Head of caudate nucleus (tissue), 42 donors: Measurements from ENCODE around the gene MAN1A2.
"Not testable (repeated sequence)": the region's sequence is repeated elsewhere in the genome, so short reads cannot be mapped to it uniquely, and the experiment has no call there.

ENCODE experiments used
- DNase-seq, 42 donors: peaks; one replicate each; pipeline versions ENCODE4 v3.0.0 to v3.0.0-alpha.2; 2020 to 2021; ENCODE audit warnings: mixed read lengths in 7 of 42
- intact Hi-C: fragments of 100-400 bp; cut with DNase I; formaldehyde crosslinking; loops from one replicate; pipeline ENCODE4 v1.15.0; 2022

The MAN1A2 gene

GRCh38 chr1:117458410-117458809, 91.2 kb downstream of the MAN1A2 start:
- DNase-seq = not testable (repeated sequence)

GRCh38 chr1:117466761-117467160, 99.5 kb downstream of the MAN1A2 start:
- intact Hi-C loops = no loop called here

More at GRCh38 chr1:117458410-117458809, 91.2 kb downstream of the MAN1A2 start:
- intact Hi-C loops = not testable (repeated sequence)

GRCh38 chr1:117467336-117467735, 100.1 kb downstream of the MAN1A2 start:
- no peak for DNase-seq
- intact Hi-C loops = no loop called here

More at GRCh38 chr1:117466761-117467160, 99.5 kb downstream of the MAN1A2 start:
- DNase-seq = no peak

GRCh38 chr1:117473063-117473462, 105.8 kb downstream of the MAN1A2 start:
- intact Hi-C loops = no loop called here
- DNase-seq = no peak

GRCh38 chr1:117475495-117475894, 108.2 kb downstream of the MAN1A2 start:
- not testable (repeated sequence) for DNase-seq

GRCh38 chr1:117479086-117479485, 111.8 kb downstream of the MAN1A2 start:
- intact Hi-C loops = no loop called here
- no peak for DNase-seq

More at GRCh38 chr1:117475495-117475894, 108.2 kb downstream of the MAN1A2 start:
- intact Hi-C loops = not testable (repeated sequence)

- DNase-seq = no peak
- intact Hi-C loops = no loop called here
These were observed 114.2 kb downstream of the MAN1A2 start for GRCh38 chr1:117481410-117481809.

GRCh38 chr1:117493906-117494305, 126.7 kb downstream of the MAN1A2 start:
- DNase-seq = no peak
- intact Hi-C loops = no loop called here

GRCh38 chr1:117495068-117495467, 127.8 kb downstream of the MAN1A2 start:
- DNase-seq = no peak
- intact Hi-C loops = no loop called here

GRCh38 chr1:117499071-117499470, 131.8 kb downstream of the MAN1A2 start:
- no peak for DNase-seq

GRCh38 chr1:117500584-117500983, 133.3 kb downstream of the MAN1A2 start:
- peak in 5 of 42 donors; percentile 3 to 38 (median 19) for DNase-seq
- intact Hi-C loops = no loop called here

More at GRCh38 chr1:117499071-117499470, 131.8 kb downstream of the MAN1A2 start:
- intact Hi-C loops = no loop called here

- intact Hi-C loops = no loop called here
- DNase-seq = no peak
These were observed 134.0 kb downstream of the MAN1A2 start for GRCh38 chr1:117501281-117501680.

- no peak for DNase-seq
- intact Hi-C loops = loop anchor here (10.0 kb wide), 1 partner anchor 384 kb away; no protein-coding TSS in a partner anchor
These were observed 144.0 kb downstream of the MAN1A2 start for GRCh38 chr1:117511273-117511672.

GRCh38 chr1:117512728-117513321, 145.6 kb downstream of the MAN1A2 start:
- intact Hi-C loops = loop anchor here (10.0 kb wide), 1 partner anchor 382 kb away; no protein-coding TSS in a partner anchor
- no peak for DNase-seq

GRCh38 chr1:117523111-117523510, 155.9 kb downstream of the MAN1A2 start:
- intact Hi-C loops = no loop called here
- DNase-seq = no peak

- intact Hi-C loops = no loop called here
- DNase-seq = no peak
These were observed 159.8 kb downstream of the MAN1A2 start for GRCh38 chr1:117527074-117527473.

GRCh38 chr1:117527566-117528102, 160.4 kb downstream of the MAN1A2 start:
- intact Hi-C loops = no loop called here
- peak in 7 of 42 donors; percentile 8 to 57 (median 21) for DNase-seq

- no peak for DNase-seq
- intact Hi-C loops = loop anchor here (10.0 kb wide), 1 partner anchor 225 kb away; no protein-coding TSS in a partner anchor
These were observed 162.4 kb downstream of the MAN1A2 start for GRCh38 chr1:117529683-117530082.

- no peak for DNase-seq
- intact Hi-C loops = loop anchor here (10.0 kb wide), 1 partner anchor 224 kb away; no protein-coding TSS in a partner anchor
These were observed 164.0 kb downstream of the MAN1A2 start for GRCh38 chr1:117531222-117531621.

- DNase-seq = peak in 20 of 42 donors; percentile 7 to 59 (median 33)
- intact Hi-C loops = loop anchor here (10.0 kb wide), 1 partner anchor 220 kb away; no protein-coding TSS in a partner anchor
These were observed 167.8 kb downstream of the MAN1A2 start for GRCh38 chr1:117534995-117535467.
